HFF-Myc (cell line): Measurements from ENCODE around the gene WWOX.

ENCODE experiments used
- DNase-seq: peaks from one replicate; pipeline ENCODE4 v3.0.0-alpha.2; 2011; ENCODE audit warnings: low read depth; ENCODE audit errors: extremely low read depth
- H3K4me3 ChIP-seq: replicated peaks from 2 replicates; pipeline ENCODE4 v1.5.1; 2011; ENCODE audit warnings: low read depth, mild to moderate bottlenecking, control low read depth, low read length
- CTCF ChIP-seq: IDR thresholded peaks from 2 replicates; pipeline ENCODE4 v1.5.1; 2012; ENCODE audit warnings: mild to moderate bottlenecking, low read depth, low read length, control low read depth; ENCODE audit errors: missing control alignments

WWOX gene

GRCh38 chr16:78553268-78554039, 454.0 kb downstream of the WWOX start:
- TF ChIP-seq CTCF: no peak
- no peak for DNase-seq
- no peak overlapping the region for H3K4me3 ChIP-seq

- no peak for DNase-seq
- no peak for TF ChIP-seq CTCF
- no peak overlapping the region for H3K4me3 ChIP-seq
Measured at GRCh38 chr16:78556421-78556820, 457.0 kb downstream of the WWOX start.

GRCh38 chr16:78560997-78561396, 461.5 kb downstream of the WWOX start:
- H3K4me3 ChIP-seq: no peak overlapping the region
- DNase-seq: no peak
- TF ChIP-seq CTCF: no peak

- no peak overlapping the region for H3K4me3 ChIP-seq
- DNase-seq: no peak
- TF ChIP-seq CTCF: no peak
Measured at GRCh38 chr16:78562111-78562510, 462.7 kb downstream of the WWOX start.

- TF ChIP-seq CTCF: no peak
- no peak for DNase-seq
- H3K4me3 ChIP-seq: no peak overlapping the region
Measured at GRCh38 chr16:78562650-78563049, 463.2 kb downstream of the WWOX start.

- TF ChIP-seq CTCF: no peak
- no peak for DNase-seq
- no peak overlapping the region for H3K4me3 ChIP-seq
Measured at GRCh38 chr16:78563905-78564304, 464.5 kb downstream of the WWOX start.

GRCh38 chr16:78566397-78567073, 467.1 kb downstream of the WWOX start:
- DNase-seq: no peak
- no peak for TF ChIP-seq CTCF
- no peak overlapping the region for H3K4me3 ChIP-seq
